Astrocyte of the cerebellum (primary cell): Measurements from ENCODE around the gene GEMIN5.

ENCODE experiments used
- DNase-seq: peaks from one replicate; pipeline ENCODE4 v3.0.0-alpha.2; 2011; ENCODE audit warnings: low read depth
- H3K4me3 ChIP-seq: 2 replicates; pipeline ENCODE4 v1.5.1; 2011; ENCODE audit warnings: mild to moderate bottlenecking, low read depth, low read length, moderate library complexity
- in situ Hi-C: cut with HindIII; loops from 2 replicates; pipeline ENCODE4 v1.10.0; 2017; ENCODE audit warnings: low sequenced_read_pairs
- TF ChIP-seq, protein P1 (sequence below): IDR thresholded peaks from 2 replicates; pipeline ENCODE4 v1.5.1; 2012; ENCODE audit warnings: low read length, low read depth, moderate library complexity, mild to moderate bottlenecking; ENCODE audit errors: missing control alignments

The GEMIN5 gene

DNA sequence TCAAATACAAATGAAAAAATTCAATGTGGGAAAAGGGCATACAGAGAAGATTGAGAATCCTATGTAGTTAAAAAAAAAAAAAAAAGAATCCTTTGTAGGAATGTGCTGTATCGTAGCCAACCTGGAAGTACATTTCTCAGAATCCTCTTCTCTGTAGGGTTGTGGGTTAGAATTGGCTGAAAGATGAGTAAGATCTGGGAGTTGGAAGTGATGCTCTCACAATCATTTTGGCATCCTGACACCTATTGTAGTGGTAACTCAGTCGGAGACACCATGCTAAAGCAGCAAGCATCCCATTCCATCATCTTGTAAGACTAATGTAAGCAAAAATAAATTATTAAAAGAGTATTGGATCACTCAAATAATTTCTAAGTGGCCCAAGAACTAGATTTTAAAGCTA is 33.5 kb upstream of the GEMIN5 start:
- peak; percentile 33 for DNase-seq
- TF ChIP-seq, protein P1, sequence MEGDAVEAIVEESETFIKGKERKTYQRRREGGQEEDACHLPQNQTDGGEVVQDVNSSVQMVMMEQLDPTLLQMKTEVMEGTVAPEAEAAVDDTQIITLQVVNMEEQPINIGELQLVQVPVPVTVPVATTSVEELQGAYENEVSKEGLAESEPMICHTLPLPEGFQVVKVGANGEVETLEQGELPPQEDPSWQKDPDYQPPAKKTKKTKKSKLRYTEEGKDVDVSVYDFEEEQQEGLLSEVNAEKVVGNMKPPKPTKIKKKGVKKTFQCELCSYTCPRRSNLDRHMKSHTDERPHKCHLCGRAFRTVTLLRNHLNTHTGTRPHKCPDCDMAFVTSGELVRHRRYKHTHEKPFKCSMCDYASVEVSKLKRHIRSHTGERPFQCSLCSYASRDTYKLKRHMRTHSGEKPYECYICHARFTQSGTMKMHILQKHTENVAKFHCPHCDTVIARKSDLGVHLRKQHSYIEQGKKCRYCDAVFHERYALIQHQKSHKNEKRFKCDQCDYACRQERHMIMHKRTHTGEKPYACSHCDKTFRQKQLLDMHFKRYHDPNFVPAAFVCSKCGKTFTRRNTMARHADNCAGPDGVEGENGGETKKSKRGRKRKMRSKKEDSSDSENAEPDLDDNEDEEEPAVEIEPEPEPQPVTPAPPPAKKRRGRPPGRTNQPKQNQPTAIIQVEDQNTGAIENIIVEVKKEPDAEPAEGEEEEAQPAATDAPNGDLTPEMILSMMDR: no peak
- in situ Hi-C loops: no loop called here
- no peak overlapping the region for H3K4me3 ChIP-seq

DNA sequence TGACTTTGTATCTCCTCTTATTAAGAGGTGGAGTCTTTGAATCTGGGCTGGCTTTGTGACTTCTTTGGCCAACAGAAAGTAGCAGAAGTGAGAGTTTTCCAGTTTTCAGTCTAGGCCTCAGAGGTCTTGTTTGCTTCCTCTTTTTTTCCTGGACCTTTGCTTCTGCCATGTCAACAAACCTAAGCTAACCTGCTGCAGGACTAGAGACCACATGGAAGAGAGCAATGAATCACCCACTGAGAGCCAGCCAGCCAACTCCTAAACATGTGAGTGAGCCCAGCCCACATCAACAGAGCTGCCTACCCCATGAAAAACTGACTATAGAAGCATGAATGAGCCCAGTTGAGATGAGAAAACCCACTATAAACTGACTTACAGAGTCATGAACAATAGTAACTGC is 32.7 kb upstream of the GEMIN5 start:
- DNase-seq: no peak
- in situ Hi-C loops: no loop called here
- no peak overlapping the region for H3K4me3 ChIP-seq
- TF ChIP-seq, protein P1: no peak

DNA sequence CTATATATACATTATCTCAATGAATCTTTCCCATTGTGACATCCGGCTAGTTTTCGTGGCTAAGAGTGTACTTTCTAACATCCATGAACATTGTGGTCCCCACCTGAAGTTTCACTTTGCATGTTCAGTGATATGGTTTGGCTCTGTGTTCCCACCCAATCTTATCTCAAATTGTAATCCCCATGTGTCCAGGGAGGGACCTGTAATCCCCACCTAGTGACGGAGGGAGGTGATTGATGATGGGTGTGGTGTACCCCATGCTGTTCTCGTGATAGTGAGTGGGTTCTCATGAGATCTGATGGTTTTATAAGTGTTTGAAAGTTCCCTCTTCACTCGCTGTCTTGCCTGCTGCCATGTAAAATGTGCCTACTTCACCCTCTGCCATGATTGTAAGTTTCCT is 30.9 kb upstream of the GEMIN5 start:
- in situ Hi-C loops: no loop called here
- TF ChIP-seq, protein P1: no peak
- no peak for DNase-seq
- H3K4me3 ChIP-seq: no peak overlapping the region

DNA sequence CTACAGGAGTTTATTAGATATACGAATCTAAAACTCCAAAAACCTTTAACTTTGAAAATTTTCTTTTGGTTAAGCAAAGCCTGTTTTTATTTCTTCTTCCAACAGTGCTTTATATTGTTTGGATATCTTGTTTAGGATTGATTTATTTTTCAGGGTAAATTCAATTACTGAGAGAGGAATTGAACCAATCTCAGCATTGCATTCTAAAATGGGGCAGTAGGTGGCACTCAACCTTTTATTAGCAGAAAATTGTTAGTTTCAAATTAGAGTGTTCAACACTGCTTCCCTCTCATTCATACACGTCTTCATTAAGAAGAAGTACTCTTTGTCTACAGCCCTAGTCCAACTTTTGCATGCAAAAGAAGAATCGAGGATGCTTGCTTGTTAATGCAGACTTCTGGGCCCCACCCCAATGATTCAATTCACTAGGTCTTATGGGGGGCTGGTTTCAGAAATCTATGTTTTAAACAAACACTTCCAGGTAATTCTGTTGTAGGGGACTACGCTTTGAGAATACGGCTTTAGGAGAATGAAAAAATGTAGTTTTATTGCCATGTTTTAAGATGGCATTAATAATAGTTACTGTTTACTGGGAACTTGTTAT is 29.5 kb upstream of the GEMIN5 start:
- TF ChIP-seq, protein P1: peak; percentile 54
- DNase-seq: no peak
- H3K4me3 ChIP-seq: no peak overlapping the region
- in situ Hi-C loops: no loop called here

DNA sequence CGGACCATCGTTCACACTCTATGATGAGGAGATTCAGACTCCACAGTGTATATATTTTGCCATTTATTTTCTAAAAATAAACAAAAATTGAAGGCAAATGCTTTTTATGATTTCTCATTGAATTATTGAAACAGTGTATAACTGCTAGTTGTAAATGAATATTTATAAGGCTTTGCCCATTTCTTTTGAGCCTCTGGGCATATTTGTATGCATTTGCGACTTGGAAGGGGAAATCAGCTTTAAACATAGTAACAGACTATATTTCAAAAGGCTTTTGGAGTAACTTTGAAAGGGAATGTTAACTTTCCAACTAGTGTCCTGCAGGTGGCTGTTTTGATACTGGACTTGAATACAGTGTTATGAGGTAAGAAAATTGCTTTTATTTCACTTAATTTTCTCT is 28.9 kb upstream of the GEMIN5 start:
- TF ChIP-seq, protein P1: no peak
- no peak overlapping the region for H3K4me3 ChIP-seq
- in situ Hi-C loops: no loop called here
- no peak for DNase-seq

DNA sequence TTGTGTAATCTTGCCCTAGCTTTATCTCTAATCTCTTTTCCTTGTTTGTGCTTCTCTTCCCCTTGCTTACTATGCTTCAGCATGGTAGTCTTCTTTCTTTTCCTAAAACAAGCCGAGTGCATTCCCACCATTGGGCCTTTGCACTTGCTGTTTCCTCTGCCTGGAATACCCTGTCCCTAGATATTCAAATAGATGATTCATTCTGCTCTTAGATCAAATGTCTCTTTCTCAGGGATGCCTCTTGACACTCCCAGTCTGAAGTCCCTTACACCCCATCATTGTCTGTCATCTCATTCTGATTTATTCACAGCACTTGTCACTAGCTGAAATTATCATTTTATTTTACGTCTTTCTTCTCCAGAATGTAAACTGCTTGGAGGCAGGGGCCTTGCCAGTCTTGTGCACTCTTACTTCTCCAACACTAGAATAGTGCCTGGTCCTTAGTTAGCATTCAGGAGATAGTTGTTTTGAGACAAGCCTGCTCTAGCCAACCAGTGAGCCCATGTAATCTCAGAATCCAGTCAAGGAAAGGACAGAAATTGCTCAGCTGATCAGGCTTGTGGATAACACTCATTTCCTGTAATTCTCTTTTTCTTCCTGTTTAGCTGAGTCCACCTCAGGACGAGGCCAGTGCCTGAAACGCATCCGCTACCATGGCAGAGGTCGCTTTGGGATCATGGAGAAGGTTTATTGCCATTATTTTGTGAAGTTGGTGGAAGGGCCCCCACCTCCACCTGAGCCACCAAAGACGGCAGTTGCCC is 28.2 kb upstream of the GEMIN5 start:
- TF ChIP-seq, protein P1: no peak
- no peak for DNase-seq
- in situ Hi-C loops: no loop called here
- H3K4me3 ChIP-seq: no peak overlapping the region
